HG02623 (cell line): Measurements from ENCODE around the gene CDKAL1.
"Not testable (repeated sequence)": the region's sequence is repeated elsewhere in the genome, so short reads cannot be mapped to it uniquely, and the experiment has no call there.

Experiments used
- ATAC-seq: cut with Tn5 transposase; IDR thresholded peaks from one replicate; pipeline ENCODE4 v1.9.1; 2021; ENCODE audit warnings: moderate library complexity; ENCODE audit not compliant: unreplicated experiment

The CDKAL1 gene

DNA sequence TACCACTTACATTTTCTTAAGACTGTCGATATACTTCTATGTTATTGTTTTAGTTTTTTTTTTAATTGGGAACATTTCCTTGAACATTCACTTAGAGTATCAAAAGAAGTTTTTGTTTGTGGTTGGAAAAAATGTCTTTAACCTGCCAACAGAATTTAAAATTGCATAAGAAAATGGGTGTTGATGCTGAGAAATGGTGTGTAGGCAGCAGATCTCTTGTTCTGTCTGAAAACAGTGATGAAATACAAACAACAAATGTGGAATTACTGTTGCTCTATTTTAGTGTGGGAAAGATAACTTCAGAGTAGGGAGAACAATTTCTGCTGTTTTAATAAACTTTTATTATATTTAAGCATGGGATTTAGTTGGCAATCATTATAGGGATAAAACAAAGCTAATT is 293.5 kb downstream of the CDKAL1 start:
- ATAC-seq: no peak

DNA sequence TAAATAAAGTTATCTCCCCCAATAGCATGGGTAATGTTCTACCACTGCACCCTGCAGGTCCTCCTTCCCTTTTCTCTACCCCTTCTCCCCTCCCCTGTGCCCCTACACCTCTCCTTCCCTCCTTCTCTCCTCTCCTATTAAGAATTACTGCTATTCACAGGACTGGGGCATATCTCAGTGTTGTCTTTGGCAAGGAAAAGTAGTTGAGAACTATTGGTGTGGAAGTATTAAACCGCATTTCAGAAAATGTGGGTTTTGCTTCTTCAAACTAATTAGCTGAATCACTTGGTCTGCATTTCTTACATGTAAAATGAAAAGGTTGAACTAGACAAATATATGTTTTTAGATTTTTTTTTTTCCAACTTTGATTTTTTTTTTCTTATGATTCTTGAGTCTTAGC is 296.3 kb downstream of the CDKAL1 start:
- no peak for ATAC-seq

DNA sequence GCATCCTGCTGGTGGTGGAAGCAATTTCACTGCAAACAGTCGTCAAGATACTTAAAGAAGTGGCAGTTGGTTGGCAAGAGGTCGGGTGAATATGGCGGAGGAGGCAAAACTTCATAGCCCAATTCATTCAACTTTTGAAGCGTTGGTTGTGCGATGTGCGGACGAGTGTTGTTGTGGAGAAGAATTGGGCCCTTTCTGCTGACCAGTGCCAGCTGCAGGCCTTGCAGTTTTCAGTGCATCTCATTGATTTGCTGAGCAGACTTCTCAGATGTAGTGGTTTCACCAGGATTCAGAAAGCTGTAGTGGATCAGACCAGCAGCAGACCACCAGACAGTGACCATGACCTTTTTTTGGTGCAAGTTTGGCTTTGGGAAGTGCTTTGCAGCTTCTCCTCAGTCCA is 297.0 kb downstream of the CDKAL1 start:
- not testable (repeated sequence) for ATAC-seq

DNA sequence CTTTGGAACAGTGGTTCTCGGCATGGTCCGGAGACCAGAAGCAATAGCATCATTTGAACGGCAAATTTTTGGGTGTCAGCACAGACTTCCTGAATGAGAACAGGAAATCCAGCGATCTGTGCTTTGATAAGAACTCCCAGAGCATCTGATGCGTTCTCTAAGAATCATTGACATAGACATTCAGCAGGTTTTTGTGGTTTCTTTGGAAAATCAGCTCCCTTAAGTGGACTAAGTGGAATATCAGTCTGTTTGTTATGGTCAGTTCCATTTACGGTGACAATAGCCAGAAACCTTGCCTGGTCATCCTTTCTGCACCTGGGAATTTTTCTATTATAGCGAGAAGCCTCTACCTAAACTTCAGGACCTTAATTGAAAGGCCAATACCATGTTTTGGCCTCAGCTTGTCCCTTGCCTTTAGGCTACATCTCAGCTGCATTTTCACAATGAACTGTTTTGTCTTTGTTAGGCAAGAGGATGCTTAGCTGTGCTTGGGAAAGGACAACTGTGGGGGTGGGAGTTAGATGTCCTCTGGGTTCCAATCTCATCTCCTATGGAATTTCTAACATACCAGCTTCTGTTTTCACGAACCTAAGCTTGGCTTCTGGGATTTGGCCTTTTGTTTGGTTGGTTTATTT is 299.7 kb downstream of the CDKAL1 start:
- ATAC-seq: no peak

DNA sequence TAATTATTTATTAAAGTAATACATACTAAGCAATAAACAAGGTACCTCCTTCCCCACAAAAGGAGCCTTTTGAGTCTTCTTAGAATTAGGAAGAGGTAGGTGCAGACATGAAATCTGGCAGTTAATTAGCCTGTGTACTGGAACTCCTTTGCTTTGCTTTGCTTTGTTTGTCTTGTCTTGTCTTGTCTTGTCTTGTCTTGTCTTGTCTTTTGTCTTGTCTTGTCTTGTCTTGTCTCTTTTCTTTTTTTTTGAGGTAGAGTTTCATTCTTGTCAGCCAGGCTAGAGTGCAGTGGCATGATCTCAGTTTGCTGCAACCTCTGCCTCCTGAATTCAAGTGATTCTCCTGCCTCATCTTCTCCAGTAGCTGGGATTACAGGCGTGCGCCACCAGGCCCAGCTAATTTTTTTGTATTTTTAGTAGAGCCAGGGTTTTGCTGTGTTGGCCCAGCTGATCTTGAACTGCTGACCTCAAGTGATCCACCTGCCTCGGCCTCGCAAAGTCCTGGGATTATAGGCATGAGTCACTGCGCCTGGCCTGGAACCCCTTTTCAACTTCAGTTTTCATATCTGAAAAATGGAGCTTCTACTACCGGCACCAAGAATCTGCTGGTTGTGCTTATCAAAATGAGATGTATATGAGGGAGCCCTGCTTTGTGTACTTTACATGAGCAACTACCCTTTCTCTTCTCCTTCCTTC is 301.2 kb downstream of the CDKAL1 start:
- no peak for ATAC-seq

DNA sequence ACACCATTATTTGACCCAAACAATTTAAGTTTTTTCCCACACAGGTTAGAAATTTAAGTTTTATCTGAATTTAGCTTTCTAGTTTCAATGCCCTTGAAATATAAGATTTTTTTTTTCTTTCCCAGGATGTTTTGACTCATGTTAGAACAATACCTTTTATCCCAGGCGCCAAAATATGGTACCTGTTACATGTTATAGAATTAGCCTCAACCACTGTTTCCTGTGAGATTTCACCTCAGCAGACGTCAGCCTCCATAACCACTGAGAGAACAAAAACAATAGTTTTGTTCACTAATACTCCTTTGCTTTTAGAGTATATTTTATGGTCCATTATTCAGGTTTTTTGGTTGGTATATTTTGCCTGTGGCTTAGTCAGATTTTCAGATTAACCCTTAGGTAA is 302.9 kb downstream of the CDKAL1 start:
- no peak for ATAC-seq

DNA sequence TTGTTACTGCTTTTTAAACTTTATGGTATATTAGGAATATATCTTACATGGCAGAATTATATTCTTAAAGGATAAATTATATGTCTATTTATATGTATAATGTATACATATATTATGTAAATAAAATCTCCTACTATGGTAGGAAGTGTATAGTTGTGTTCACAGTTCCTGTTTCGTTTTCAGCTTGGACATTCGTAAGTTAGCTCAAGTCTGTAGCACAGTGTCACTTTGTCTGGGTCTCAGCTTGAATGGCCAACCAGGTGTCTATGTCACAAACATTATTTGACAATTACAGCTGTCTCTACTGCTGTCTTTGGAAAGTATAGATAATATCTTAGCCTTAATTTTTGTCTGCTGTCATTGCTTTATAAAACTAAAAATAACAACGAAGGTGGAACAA is 303.9 kb downstream of the CDKAL1 start:
- ATAC-seq: no peak

DNA sequence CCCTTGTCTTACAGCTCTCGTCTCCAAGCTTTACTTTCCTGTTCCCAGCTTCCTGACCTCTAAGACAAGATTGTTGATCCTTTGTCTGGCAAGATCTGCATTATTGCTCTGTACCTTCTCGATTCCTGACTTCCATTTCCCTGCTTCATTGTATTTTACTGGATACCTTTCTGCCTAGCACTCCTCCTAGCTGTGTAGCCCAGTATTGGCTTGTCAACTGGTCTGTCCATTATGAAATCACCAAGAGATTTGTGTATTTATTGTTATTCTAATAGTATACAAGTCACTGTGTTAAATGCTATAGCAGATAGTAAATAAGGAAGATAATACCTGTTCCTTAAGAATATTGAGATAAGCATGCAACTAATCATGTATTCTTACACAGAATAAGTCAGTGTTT is 305.4 kb downstream of the CDKAL1 start:
- no peak for ATAC-seq

DNA sequence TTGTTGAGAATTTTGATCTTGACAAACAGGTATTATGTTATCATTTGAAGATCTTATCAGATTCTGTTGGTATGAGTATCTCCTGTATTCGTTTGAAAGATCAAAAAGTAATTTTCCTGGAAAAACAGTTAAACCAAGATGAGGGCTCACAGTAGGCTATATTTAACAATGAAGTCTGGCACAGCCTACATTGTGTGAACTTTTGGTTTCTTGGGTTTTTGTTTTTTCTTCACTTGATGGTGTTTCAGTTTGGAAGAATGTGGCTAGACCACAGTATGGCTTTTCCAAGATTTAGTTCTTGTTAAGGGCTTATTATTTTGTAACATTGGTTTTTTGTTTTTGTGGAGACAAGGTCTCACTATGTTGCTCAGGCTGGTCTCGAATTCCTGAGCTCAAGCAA is 306.4 kb downstream of the CDKAL1 start:
- ATAC-seq: no peak

DNA sequence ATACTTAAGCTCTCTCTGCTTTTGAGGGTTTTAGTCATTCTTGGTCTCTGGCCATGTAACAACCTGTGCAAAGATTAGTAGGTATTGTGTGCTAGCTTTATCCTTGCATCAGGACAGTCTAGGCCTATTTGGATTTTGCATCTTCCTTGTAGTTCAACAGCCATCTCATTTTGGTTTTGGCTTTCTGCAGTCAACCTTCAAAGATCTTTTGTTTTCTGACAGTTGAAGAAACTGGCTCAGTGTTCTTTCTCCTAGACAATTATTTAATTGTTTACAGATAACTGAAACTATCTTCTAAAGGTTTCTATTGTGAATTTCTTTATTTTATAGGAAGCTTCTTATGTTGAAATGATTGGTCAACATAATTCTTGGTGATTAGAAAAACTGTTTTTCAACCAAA is 307.5 kb downstream of the CDKAL1 start:
- no peak for ATAC-seq

DNA sequence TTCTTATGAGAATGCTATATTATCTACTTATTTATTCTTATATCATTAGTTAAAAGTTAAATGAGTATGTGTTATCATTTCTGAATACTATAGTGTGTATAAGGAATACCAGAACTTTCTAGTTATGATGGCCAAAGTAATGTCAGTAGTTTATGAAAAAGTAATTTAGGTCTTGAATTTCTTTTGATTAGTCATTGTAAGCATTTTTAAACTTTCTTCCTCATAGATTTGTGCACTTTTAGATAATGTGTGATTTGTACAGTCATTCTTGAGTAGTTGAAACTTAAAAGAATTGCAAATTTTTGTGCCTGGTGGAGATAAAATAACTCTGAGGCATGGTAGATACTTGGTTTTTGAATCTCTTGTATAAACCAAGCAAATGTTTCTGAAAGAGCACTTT is 311.3 kb downstream of the CDKAL1 start:
- no peak for ATAC-seq

DNA sequence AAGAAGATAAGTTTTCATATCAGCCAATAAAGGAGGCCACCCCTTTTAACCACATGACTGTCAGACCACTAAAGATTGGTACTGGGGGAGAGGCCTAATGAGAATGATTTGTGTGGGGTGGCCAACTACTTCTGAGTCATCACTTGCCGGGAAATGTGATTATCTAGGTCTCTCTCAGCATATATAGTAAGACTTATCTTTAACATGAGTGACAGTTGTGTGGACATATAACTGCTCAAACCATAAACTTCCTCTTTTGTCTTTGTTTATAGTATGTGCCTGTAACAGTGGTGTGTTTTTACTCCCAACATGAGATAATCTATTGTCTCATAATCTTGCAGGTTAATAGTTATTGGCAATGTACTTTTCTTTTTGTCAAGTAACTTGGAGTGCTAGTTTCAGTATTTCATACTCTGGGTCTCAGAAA is 312.4 kb downstream of the CDKAL1 start:
- peak; percentile 71 for ATAC-seq

DNA sequence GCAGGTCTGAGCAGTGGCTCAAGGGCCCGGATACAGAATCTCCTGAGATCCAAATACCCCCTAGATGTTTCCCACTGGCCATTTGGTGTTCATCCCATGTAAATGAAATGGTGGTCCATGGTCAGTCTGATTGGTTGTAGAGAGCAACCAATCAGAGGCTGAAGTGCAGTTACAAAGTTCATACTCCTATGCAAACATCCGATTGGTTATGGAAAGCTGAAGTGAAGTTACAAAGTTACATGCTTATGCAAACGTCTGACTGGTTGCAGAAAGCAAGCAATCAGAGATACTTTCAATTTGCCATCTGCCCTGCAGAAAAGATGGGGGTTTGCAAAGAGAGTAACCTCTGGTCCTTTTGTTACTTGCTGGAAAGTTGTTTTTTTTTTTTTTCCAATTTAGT is 313.6 kb downstream of the CDKAL1 start:
- ATAC-seq: no peak

DNA sequence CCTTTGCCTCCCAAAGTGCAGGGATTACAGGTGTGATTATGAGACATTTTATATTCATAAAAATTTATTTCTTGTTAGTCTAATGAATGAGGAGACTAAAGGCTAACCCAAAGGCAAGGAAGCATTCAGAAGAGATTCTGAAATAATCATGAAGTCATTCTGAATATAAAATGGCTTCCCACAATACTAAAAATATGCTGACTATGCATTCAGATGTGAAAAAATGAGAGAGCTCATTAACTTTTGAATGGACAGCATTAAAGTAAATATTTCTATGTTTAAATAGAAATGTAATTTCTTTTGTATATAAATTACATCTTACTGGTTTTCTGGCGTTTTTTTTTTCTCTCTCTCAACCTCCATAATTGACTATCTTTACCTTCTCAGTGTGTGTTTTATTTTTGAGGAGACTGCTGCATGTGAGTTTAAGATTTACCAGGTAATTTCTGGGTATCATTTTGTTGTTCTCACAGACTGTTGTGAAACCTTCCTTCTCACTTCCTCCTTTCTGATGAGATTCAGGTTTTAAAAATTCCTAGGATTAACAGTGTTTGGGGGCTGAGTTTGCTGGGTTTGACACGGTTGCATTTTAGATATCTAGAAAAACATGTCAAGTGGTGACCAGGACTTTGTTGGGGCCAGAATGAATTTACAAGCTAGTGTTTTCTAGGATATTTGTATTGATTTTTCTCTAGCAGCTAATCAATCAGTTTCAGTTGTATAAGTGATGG is 316.6 kb downstream of the CDKAL1 start:
- ATAC-seq: no peak

DNA sequence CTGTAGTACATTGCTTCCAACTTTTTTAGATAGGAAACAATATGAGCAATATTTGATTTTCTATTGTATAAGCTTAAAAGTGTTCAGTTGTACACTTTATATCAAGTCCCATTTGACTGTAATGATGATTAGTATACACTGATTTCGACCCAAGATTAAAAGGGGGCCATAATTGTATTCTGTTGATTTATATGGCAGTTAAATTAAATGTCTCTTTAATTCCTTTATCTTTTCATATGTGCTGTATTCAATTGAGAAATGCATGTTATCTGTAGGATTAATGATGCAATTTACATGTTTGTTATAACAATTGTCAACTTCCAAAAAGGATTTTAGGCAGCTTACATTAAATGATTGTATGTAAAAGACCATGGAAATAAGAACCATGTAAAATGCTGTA is 317.5 kb downstream of the CDKAL1 start:
- ATAC-seq: no peak

DNA sequence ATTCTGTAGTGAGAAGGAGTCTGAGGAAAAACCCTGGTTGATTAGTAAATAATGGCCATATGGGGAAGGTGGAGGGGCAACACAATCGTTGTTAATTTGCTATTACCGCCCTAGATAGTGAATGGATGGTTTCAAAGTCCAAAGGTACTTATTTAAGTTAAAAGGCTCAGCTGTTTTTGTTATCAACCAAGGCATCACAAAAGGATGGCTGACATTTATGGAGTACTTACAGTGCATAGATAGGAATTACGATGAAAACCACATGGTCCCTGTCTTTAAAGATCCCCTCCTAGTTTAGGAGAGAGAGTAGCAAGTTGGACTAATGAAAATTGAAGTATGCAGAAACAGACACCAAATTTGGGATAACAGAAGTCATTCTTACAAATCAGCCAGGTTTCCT is 319.6 kb downstream of the CDKAL1 start:
- no peak for ATAC-seq

DNA sequence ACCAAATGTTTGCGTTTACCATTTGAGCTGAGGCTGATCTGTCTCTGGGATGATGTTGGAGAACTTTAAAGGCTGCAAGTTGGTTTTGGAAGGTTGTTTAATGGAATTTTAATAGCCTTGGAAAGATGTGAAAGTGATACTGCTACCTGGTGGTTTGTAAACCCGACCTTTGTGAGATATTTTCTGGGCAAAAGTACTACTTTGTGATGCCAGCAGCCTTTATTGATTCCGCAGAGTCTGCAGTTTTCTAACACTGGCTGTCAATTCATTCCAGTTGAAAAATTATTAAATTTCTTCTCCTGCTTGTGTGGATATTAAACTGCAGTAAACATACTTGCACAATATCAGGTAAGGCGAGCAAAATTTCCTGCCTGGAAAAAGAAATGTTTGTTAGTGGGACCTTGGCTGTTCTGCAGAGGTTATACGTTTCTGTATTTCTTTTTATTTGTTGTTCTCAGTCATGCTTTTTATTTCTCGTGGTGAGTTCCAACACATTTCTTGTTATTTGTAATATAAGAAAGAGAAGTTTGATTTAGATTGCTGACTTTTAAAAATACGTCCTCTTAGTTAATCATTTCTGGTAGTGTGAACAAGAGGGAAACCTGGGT is 322.5 kb downstream of the CDKAL1 start:
- no peak for ATAC-seq

DNA sequence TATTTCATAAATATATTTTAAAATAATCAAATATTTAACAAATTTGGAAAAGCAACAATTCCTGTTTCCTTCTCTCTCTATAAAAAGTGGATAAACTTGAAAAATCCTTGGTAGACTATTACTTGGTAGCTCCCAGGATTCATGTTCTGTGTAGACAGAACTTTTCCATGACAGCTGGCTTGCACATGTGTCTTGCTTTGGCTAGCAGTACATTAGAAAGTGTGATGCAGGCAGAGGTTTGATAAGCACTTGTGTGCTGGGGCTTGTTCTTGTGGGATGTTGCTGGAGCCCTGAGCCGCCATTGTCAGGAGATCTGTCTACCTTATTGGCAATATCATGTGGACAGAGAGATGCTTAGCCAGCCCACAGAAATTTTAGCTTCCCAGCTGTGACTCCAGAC is 327.2 kb downstream of the CDKAL1 start:
- no peak for ATAC-seq

DNA sequence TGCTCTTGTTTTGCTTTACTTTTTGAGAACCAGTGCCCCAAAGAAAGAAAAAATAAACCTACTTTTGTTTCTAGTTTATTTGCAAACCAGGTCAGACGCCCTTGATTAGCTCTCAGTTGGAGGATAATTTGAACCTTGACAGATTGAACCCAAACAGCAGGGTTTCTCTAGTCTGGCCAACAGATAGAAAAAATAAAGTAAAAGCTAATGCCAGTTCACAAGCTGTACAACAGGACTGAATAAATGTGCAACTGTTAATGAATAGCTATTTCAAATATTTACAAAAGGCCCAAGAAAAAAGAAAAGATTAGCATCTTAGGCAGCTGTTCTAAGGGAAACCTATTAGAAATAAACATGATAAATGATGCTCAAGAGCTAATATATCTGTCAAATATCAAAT is 331.8 kb downstream of the CDKAL1 start:
- no peak for ATAC-seq

DNA sequence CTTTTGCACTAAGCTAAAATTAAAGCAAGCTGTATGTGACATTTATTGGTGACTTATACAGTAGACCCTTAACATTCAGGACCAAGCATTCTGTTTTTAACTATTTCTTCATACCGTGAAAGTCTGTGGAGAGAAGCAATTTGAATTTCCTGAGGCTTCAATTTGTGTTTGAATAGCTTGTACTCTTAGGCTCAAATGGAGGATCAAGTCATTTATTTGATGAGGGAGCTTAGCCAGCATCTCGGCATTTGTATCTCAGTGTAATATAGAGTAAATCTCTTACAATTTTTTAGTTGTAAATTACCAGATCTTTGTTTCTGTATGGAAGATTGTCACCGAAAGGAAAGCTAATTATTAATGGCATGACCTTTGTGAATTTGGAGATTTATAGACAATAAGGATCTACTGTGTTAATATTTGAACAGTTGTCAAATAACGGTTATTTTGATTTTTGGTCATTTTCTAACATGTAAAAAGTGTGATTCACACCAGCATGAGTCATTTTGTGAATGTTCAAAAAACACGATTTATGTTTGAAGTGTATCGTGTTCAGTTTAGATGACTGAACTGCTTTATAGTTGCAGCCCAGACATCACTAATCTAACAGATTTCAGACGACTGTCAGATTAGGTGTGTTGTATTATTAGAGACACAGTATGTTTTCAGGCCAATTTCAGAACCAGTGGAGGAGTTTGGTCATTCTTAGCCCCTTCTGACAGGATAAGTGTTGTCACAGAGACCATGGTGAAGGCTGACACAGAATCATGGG is 332.9 kb downstream of the CDKAL1 start:
- no peak for ATAC-seq
